ENCODE measurements around the gene TAS1R3.

Gene TAS1R3

DNA sequence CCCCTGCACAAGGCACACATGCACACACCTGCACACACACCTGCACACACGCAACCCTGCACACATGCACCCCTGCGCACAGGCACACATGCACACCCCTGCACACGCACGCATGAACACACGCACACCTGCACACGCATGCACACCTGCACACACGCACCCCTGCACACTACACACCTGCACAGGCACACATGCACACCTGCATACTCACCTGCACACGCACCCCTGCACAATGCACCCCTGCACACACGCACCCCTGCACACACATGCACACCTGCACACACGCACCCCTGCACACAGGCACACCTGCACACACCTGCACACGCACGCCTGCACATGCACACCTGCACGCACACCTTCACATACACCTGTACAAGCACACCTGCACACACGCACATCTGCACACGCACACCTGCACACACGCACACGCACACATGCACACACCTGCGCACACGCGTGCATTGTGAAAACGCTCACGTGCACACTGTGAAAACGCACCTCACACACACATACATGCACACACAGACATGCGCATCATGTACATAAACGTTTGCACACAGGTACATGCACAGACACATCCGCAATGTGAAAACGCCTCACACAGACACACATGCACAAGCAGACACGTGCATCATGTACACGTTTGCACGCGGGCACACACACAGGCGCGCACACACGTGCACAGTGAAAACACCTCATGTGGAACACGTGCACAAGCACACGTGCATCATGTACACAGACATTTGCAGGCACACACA, 9.9 kb downstream of the TAS1R3 start:
- no peak for DNase-seq (ENCODE audit: low spot score)

DNA sequence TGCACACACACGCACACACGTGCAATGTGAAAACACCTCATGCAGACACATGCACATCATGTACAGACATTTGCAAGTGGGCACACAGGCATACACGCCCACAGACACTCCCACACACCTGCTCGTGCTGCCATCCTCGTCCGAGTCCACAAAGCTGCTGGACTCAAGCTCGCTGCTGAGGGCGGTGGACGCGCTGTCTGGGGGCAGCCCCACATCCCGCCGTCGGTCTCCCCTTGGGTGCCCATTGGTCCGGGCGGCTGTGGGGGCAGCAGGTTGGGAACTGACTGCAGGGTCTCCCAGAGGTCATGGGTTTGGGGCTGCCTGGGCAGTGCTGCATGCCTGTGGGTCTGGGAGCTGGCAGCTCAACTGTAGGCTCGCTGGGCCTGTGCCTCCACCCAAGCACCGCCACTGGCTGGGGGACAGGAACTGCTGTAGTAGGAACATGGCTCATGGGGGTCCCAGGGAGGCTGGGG, 10.5 kb downstream of the TAS1R3 start:
- no peak for DNase-seq (ENCODE audit: low spot score)

GRCh38 chr1:1342061-1342562, 11.0 kb downstream of the TAS1R3 start:
- DNase-seq (ENCODE audit: low spot score): no peak

- DNase-seq (ENCODE audit: low spot score): no peak
Measured at GRCh38 chr1:1342584-1343115, 11.6 kb downstream of the TAS1R3 start.

DNA sequence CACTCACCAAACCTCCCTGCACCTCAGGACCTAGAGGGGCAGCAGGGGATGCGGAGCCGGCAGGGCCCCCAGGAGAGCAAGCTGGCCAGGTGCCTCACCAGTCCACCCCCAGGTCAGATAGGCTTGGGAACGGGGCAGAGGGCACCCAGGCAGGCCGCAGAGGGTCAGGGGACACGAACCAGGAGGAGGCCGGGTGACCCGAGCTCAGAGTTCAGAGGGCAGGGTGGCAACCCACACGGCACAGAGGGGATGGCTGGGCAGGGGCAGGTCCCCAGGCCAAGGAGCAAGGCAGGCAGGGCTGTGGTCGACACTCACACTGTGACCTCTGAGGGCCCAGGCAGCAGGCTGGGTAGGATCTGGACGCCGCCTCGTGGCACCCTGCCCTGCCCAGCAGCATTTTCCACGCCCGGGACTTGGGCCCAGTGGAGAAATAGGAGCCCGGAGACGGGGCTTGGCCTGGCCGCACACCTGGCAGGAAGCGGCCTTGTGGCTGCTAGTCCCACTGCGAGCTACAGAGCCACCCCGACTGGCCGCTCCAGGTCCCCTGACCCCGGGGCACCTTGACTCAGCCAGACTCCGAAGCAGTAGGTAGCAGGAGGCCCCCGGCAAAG, 12.8 kb downstream of the TAS1R3 start:
- DNase-seq (ENCODE audit: low spot score): no peak

DNA sequence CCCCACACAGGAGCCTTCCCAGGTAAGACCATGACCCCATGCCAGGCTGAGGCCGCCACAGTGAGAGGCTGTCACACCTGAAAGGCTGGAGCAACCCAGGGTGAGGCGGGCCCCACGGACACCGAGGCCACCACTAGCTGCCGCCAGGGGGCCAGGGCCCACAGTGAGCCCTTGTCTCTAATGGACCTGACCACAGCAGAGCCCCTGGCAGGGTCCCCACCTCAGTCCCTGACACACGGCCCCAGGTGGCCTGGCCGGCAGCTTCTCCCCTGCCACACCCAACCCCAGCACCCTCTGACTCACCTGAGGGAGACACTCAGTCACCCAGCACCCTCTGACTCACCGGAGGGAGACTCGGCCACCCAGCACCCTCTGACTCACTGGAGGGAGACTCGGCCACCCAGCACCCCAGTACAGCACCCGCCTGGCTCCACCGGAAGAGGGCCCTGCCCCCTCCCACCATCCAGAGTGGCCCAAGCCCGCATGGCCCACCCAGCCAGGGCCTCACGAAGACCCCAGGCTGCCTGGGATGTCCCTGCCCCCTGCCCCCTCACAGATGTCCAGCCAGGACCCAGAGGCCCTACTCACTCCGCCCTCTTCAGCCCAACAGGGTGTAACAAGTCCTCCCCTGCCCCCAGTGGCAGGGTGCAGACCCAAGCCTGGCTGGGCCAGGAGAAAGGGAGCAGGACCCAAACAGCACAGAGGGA, 13.7 kb downstream of the TAS1R3 start:
- peak; percentile 58 for DNase-seq (ENCODE audit: low spot score)

- DNase-seq (ENCODE audit: low spot score): no peak
Measured at GRCh38 chr1:1345384-1345783, 14.3 kb downstream of the TAS1R3 start.

- DNase-seq (ENCODE audit: low spot score): no peak
Measured at GRCh38 chr1:1345860-1346500, 14.9 kb downstream of the TAS1R3 start.

DNA sequence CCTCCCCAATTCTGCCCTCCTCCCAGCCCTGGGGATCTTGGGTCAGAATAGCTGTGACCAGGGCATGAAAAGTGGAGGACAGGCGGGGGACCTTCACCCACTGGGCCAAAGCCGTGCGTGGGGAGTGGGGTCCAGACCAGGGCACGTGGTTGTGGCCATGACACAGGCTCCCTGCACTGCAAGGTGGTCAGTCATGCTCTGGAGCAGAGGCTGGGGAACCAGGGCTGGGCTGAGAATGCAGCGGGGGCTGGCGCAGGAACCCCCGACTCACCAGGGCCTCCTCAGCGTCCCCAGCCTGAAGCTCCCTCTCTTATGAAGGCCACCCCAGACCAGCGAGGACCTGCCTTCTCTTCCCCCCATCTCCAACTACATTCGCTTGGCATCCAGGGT, 15.4 kb downstream of the TAS1R3 start:
- DNase-seq (ENCODE audit: low spot score): no peak

DNA sequence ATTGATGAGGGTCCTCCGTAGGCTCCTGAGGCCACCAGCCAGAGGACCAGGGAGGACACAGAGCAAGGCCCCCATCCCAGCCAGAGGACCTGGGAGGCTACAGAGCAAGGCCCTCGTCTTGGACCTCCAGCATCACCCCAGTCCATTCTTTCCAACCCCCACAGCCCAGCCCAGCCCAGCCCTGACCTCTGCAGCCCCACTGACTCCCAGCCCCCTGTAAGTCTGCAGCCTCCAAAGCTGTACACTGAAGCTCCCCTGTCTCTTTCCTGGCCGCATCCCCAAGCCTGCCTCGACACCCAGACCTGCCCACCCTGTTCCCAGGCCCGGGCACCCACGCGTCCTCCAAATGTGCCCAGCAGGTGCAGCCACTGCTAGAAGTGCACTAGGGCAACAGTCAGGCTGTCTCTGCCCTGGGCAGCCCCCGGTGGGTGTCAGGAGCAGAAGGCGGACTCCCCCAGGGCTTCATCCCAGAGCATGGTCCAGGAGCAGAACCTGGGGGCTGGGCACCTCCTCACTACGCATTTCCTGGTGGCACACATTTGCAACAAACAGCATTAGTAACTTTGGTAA, 16.0 kb downstream of the TAS1R3 start:
- DNase-seq (ENCODE audit: low spot score): no peak

GRCh38 chr1:1347663-1348419, 16.8 kb downstream of the TAS1R3 start:
- no peak for DNase-seq (ENCODE audit: low spot score)

DNA sequence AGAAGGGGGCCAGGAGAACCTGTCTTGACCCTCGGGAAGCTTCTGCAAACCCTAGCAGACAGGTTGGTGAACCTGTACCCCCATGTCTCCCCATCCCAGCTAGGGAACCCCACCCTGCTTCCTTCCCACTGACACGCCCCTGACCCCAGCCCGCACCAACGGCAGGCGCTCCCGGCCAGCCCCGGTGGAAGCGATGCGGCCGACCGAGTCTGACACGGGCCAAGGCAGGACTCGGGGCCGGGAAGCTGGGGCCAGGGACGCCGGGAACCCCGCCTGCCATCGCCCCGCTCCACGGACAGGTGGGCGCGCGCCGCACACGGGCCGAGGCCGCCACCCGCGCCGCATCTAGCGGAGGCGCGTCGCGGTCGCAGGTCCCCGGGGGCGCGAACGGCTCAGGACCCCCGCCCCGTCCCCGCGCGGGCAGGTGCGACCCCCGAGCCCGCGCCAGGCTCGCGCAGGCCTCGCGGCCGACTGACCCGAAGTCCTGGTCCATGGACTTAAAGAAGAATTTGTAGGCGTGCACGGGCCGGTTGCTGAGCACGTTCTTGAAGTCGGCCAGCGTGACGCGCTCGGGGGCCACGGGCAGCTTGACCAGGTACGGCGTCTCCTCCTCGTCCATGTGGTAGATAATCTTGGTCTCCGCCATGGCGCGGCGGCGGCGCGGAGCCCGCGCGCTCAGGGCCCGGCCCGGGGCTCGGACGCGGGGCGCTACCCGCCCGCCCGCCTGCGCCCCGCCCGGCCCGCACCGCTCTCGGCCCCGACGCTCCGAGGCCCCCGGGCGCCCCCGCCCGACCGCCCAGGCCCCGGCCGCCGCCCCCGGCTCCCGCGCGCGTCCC, 17.6 kb downstream of the TAS1R3 start:
- DNase-seq (ENCODE audit: low spot score): no peak

DNA sequence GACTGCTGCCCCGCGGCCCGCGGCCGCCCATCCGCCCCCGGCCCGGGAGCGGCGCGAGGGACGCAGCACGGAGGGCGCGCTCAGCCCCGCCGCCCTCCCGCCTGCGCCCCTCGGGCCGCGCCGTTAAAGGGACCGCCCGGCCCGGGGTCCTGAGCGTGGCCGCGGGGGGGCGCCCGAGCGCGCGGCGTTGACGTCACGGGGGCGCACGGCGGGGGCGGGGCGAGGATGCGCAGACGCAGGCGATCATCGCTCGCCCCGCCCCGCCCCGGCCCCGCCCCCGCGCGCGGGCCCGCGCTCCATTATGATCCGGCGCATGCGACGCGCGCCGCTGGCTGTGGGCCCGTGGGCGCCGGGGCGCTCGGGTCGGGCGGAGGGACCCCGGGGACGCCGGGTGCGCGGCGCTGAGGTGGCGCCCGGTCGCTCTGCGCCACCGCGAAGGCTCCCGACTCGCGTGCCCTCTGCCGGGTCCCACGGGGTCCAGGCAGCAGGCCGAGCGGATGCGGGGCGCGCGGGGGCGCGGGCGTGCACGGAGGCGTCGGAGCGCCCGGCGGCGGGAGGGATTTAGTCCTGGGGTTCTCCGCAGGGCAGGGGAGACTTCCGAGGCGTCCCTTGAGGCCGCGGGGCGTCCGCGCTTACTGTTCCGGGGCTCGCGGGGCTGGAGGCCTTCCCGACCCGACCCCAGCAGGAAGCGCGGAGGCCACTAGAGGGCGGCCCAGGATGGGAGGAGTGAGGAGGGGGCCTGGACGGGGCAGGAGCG, 18.4 kb downstream of the TAS1R3 start, which contains the start of gene DVL1:
TSS of gene DVL1 (minus strand) at position 163 of the 757 bp plus-strand sequence. CDS start 353 bp downstream, outside the sequence.
- peak; percentile 59 for DNase-seq (ENCODE audit: low spot score)

GRCh38 chr1:1351511-1352427, 20.7 kb downstream of the TAS1R3 start:
- DNase-seq (ENCODE audit: low spot score): no peak

- no peak for DNase-seq (ENCODE audit: low spot score)
Measured at GRCh38 chr1:1352786-1353388, 21.8 kb downstream of the TAS1R3 start.

DNA sequence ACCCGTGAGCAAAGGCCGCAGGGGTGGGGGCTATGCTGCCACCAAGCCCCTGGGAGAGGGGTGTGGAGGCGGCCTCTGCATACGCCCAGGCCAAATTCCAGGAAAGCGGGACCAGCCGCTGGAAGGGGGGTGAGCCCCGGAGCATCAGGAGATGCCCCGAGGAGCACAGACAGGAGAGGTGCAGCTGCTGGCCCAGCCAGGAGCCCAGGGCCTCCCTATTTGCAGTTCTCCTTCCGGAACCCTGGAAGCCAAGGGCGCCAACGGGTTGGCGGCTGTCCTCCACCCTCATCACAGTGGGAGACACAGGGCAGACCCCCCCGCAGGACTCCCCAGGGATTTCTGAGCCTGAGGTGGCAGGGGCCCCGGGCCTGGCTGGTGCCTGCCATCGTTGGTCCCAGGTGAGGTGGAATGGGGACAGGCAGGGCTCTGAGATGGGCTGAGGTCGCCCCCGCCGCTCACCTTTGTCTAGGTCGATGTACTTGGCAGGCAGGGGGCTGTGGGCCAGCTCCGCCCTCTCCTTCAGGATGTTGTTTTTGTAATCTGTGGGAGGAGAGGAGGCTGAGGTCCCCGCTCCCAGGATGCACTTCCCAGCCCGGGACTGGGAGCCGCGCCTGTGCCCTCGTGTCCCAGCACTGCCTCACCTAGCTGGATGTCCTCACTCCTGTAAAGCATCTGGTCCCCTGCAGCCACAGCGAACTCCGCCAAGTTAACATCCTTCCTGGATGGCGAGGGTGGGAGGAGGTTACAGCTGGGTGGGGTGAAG, 22.5 kb downstream of the TAS1R3 start:
- DNase-seq (ENCODE audit: low spot score): no peak
